Subcutaneous adipose tissue (tissue), 4 donors: ENCODE data around the gene KIF1A. TPM values are rescaled to one million over a fixed set of nuclear protein-coding genes. Genes with fewer than 3 reads are reported as not detected.
"Not testable (repeated sequence)": the region's sequence is repeated elsewhere in the genome, so short reads cannot be mapped to it uniquely, and the experiment has no call there.

ENCODE experiments used
- total RNA-seq, 4 donors: library from RNA; depleted of rRNA; stranded (reverse); fragments of >200 nt; gene quantifications; one replicate each; pipeline ENCODE4 v1.1.0, GENCODE V29; 2016
- TF ChIP-seq, protein P1 (sequence below): fragments of 450-650 bp; IDR thresholded peaks from one replicate; pipeline ENCODE4 v1.5.1; 2016; ENCODE audit warnings: low read depth, mild to moderate bottlenecking, control low read depth, antibody characterized with exemption, moderate library complexity

Gene KIF1A
- total RNA-seq, 4 donors from 2014 or later: not detected

DNA sequence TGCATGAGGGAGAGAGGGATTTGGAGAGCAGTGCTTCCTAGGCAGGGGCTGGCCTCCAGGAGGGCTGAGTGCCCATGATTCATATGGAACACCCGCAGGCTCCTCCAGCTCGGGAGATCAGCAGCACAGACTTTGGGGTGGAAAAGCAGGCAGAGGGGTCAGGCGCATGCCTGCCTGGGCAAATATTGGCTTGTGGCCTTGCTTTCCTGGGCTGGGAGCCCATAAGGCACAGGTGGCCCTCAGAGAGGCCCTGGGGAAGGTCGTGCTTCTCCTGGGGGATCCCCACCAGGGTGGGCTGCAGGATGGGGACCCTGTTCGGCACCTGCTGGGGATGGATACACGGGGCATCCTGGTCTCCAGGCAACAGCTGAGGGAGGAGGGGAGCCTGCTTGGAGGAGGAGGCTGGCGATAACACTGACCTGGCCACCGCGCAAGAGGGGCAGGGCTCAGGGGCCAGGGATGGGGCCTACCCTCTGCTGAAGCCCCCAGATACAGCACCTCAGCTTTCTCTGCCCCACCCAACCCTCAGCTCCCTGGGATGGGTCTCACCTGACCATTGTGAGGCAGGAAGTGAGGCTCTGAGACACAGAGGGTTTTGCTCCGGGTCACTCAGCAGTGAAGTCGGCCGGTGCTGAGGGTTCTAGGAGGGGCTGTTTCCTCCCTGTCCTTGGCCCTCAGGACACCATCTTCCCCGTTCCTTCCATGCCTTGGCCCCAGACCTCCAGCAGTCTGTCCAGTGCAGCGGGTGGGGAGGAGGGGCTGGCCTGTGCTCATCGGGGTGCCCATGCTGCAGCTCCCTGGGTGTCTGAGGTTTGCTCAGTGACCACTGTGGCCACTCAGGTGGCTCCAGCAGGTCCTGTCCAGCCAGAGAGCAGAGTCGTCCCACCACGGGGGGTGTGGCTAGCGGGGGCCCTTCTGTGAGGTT, 116.3 kb downstream of the KIF1A start:
- TF ChIP-seq, protein P1, sequence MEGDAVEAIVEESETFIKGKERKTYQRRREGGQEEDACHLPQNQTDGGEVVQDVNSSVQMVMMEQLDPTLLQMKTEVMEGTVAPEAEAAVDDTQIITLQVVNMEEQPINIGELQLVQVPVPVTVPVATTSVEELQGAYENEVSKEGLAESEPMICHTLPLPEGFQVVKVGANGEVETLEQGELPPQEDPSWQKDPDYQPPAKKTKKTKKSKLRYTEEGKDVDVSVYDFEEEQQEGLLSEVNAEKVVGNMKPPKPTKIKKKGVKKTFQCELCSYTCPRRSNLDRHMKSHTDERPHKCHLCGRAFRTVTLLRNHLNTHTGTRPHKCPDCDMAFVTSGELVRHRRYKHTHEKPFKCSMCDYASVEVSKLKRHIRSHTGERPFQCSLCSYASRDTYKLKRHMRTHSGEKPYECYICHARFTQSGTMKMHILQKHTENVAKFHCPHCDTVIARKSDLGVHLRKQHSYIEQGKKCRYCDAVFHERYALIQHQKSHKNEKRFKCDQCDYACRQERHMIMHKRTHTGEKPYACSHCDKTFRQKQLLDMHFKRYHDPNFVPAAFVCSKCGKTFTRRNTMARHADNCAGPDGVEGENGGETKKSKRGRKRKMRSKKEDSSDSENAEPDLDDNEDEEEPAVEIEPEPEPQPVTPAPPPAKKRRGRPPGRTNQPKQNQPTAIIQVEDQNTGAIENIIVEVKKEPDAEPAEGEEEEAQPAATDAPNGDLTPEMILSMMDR: no peak

DNA sequence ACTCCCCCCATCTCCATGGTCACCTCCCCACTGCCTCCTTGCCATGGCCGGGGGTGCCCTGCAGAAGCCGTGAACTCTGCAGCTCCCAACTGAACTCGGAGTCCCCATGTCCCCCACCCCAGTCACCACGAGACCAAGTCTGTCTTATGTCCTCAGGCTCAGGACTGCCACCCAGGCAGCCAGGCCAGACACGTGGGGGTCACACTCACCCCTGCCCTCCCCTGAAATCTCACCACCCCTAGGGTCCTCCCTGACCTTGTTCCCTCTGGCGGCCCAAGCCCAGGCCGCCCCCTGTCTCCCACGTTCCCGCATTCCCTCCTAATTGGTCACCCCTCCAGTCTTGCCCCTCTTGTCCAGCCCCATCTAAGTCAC, 117.4 kb downstream of the KIF1A start:
- TF ChIP-seq, protein P1: no peak

DNA sequence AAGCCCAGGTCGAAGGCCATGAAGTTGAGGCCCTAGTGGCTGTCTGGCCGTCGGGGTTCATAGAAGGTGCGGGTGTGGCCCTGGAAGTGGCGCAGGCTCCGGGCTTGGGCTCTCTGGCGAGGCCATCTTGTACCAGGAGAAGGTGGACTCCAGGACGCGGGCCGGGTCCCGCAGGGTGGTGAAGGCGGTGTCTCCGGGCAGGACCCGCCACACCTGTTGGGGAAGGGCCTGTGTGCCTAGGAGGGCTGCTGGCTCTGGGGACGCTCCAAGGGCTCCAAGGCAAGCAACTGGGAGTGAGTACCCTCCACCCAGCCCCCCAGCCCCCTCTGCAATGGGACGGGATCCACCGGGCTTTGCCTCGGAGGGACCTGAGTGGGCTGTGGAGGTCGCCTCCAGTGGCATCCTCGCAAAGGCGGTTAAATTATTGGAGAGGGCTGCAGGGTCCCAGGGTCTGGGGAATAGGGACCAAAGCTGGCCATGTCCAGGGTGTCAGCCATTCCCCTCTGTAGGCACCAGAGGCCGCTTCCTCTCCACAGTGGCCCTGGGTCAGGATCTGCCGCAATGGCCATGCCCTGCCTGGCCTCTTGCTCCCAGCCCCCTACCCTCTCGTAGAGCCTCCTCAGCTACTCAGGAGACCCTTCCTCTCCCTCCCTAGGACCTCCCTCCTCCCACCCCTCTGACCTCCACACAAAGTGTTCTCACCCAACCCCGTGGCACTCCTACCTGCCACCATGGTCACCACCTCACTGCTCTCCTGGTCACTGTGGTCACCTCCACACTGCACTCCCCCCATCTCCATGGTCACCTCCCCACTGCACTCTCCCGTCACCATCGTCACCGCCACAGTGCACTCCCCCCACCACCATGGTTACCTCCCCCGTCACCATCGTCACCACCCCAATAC, 118.0 kb downstream of the KIF1A start:
- TF ChIP-seq, protein P1: no peak

DNA sequence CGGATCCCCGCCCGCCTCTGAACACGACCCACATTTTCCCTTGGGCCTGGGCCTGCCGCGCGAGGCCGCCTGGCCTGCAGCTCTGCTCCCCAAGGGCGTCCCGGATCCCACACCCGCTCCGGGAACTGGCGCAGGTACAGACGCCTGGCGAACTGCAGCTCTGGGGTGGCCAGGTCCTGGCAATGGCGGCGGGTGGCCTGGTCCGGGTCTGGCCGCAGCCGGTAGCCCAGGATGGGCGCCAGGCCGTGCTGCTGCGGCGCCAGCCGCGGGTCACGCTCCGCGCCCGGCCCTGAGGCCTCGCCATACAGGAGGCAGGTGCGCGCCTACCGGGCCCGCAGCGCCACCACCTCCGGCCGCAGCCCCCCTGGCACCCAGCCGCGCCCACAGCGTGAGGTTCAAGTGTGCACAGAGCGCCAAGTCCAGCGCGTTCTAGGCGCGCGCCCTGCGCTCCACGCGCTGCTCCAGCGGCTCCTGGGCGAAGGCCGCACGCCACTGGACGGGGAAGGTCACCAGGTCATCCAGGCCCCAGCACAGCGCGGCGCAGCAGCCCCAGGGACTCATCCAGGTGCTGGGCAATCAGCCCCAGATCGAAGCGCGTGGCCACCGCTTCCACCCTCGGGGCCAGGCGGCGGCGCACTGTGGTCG, 118.8 kb downstream of the KIF1A start:
- TF ChIP-seq, protein P1: no peak

DNA sequence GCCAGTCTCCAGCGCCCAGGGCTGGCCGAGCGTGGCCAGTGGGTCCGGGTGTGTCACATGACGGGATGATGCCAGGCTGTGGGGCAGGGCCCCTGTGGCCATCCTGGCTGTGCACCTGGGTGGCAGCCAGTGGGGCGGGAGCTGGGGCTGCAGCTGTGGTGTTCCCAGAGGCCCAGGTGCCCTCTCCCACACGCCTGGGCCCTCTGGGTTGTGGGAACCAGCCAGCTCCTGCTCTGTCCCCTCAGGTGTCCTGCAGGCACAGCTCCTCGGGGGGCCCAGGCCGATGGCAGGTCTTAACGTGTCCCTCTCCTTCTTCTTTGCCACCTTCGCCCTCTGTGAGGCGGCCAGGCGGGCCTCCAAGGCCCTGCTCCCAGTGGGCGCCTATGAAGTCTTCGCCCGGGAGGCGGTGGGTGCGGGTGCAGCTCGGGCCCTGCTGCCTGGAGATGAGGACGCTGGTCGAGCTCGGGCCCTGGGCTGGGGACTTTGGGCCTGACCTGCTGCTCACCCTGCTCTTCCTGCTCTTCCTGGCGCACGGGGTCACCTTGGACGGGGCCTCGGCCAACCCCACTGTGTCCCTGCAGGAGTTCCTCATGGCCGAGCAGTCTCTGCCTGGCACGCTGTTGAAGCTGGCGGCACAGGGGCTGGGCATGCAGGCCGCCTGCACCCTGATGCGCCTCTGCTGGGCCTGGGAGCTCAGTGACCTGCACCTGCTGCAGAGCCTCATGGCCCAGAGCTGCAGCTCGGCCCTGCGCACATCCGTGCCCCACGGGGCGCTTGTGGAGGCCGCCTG, 128.2 kb downstream of the KIF1A start, which contains the start of gene AQP12A:
Gene AQP12A, plus strand, starts transcription at position 236 of the 790 bp plus-strand sequence. Its CDS starts 48 bp downstream, at position 284.
- TF ChIP-seq, protein P1: not testable (repeated sequence)

DNA sequence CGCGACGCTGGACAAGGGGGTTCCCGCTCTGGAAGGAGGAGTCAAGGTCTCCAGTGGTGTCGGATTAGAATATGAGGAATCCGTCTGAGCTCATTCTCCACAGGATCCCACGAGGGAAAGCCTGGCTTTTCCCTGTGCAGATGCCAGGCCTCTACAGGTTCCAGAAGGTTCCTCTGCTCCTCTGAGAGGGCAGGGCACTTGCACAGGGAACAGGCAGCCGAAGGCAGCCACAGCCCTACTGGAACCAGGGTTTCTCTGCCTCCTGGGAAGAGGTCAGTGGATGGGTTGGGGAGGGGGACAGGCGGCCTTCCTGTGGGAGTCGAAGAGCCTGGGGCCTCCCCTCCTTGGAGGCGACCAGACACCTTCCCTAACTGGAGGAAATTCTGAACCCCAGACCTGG, 130.0 kb downstream of the KIF1A start:
- TF ChIP-seq, protein P1: no peak
